Liver (tissue), 9 donors: ENCODE results near the gene AAK1. TPM values are rescaled to one million over a fixed set of nuclear protein-coding genes. Genes with fewer than 3 reads are reported as not detected.
"Not testable (repeated sequence)": the region's sequence is repeated elsewhere in the genome, so short reads cannot be mapped to it uniquely, and the experiment has no call there.

Experiments used
- DNase-seq: peaks from one replicate; pipeline ENCODE4 v3.0.0-alpha.2; 2017; ENCODE audit warnings: low spot score
- H3K27ac ChIP-seq, 2 donors: one replicate each; pipeline ENCODE4 v1.7.0; 2013; ENCODE audit warnings: inconsistent platforms in 2 of 2, low read length in 2 of 2, control low read depth in 1 of 2, low read depth in 1 of 2, mild to moderate bottlenecking in 1 of 2
- H3K27me3 ChIP-seq, 4 donors: one replicate each; pipeline versions ENCODE4 v1.6.1 to v1.7.0; 2013; ENCODE audit warnings: low read length in 3 of 4, inconsistent platforms in 1 of 4, mild to moderate bottlenecking in 1 of 4, moderate library complexity in 1 of 4; ENCODE audit not compliant: control insufficient read depth in 4 of 4, insufficient read depth in 4 of 4
- H3K36me3 ChIP-seq, 4 donors: one replicate each; pipeline versions ENCODE4 v1.6.1 to v1.7.0; 2013; ENCODE audit warnings: low read length in 3 of 4, mild to moderate bottlenecking in 3 of 4, low read depth in 1 of 4, moderate library complexity in 1 of 4; ENCODE audit not compliant: control insufficient read depth in 4 of 4, insufficient read depth in 3 of 4
- H3K4me1 ChIP-seq, 4 donors: one replicate each; pipeline versions ENCODE4 v1.6.1 to v1.7.0; 2013; ENCODE audit warnings: low read length in 3 of 4, mild to moderate bottlenecking in 3 of 4, moderate library complexity in 1 of 4; ENCODE audit not compliant: control insufficient read depth in 4 of 4, insufficient read depth in 4 of 4
- H3K4me3 ChIP-seq, 3 donors: one replicate each; pipeline versions ENCODE4 v1.6.1 to v1.7.0; 2013; ENCODE audit warnings: low read length in 3 of 3, control low read depth in 1 of 3, low read depth in 1 of 3, mild to moderate bottlenecking in 1 of 3
- H3K9ac ChIP-seq, 2 donors: one replicate each; pipeline ENCODE4 v1.7.0; 2013; ENCODE audit warnings: low read length in 2 of 2, mild to moderate bottlenecking in 2 of 2, moderate library complexity in 2 of 2, control low read depth in 1 of 2, low read depth in 1 of 2
- H3K9me3 ChIP-seq, 4 donors: one replicate each; pipeline versions ENCODE4 v1.6.1 to v1.7.0; 2013; ENCODE audit warnings: low read length in 3 of 4; ENCODE audit not compliant: control insufficient read depth in 4 of 4
- CTCF ChIP-seq: fragments of 150-350 bp; IDR thresholded peaks from 2 replicates; pipeline ENCODE4 v1.5.1; 2017; ENCODE audit warnings: improper control_type of control experiment, low read depth, low read length; ENCODE audit not compliant: missing input control
- EGR1 ChIP-seq, 2 donors: IDR thresholded peaks; 2 replicates each; pipeline ENCODE4 v1.6.1; 2016 to 2018; ENCODE audit warnings: antibody characterized with exemption in 2 of 2, low read depth in 2 of 2
- FOXA1 ChIP-seq: IDR thresholded peaks from 2 replicates; pipeline ENCODE4 v1.6.1; 2016; ENCODE audit warnings: antibody characterized with exemption
- FOXA2 ChIP-seq: IDR thresholded peaks from 2 replicates; pipeline ENCODE4 v1.6.1; 2016; ENCODE audit warnings: antibody characterized with exemption
- HNF4A ChIP-seq, 2 donors: conservative IDR thresholded peaks; 2 replicates each; pipeline ENCODE4 v1.6.1; 2016; ENCODE audit warnings: antibody characterized with exemption in 2 of 2, mild to moderate bottlenecking in 2 of 2
- HNF4G ChIP-seq: IDR thresholded peaks from 2 replicates; pipeline ENCODE4 v1.6.1; 2016; ENCODE audit warnings: antibody characterized with exemption
- MAX ChIP-seq: IDR thresholded peaks from 2 replicates; pipeline ENCODE4 v1.6.1; 2016; ENCODE audit warnings: antibody characterized with exemption
- NR2F2 ChIP-seq: IDR thresholded peaks from 2 replicates; pipeline ENCODE4 v1.6.1; 2016; ENCODE audit warnings: antibody characterized with exemption
- RAD21 ChIP-seq, 2 donors: IDR thresholded peaks; 2 replicates each; pipeline ENCODE4 v1.6.1; 2016; ENCODE audit warnings: antibody characterized with exemption in 2 of 2, mild to moderate bottlenecking in 2 of 2
- YY1 ChIP-seq: IDR thresholded peaks from 2 replicates; pipeline ENCODE4 v1.6.1; 2016; ENCODE audit warnings: antibody characterized with exemption, mild to moderate bottlenecking
- WGBS: extraction: QIAGEN DNeasy Blood & Tissue Kit; methylation state at CpG from one replicate; pipeline ENCODE4 v1.1.7; 2013; 5-methylcytosine and 5-hydroxymethylcytosine counted together
- polyA plus RNA-seq, 2 donors: library from polyadenylated mRNA; stranded (reverse) in 1 of 2; unstranded in 1 of 2; fragments of 200-250 nt in 1 of 2; fragments of >200 nt in 1 of 2; fragmentation: Nextera tagmentation in 1 of 2; extraction: Ambion mirVana in 1 of 2; gene quantifications; one replicate each; pipeline versions ENCODE4 v1.2.1 to v1.2.3, GENCODE V29; 2013 to 2015
- total RNA-seq, 2 donors: library from RNA; depleted of rRNA; stranded (reverse); fragments of >200 nt; gene quantifications; one replicate each; pipeline ENCODE4 v1.2.3, GENCODE V29; 2014
- donor health status: healthy.
- donor health status: healthy.
- donor health status: healthy.
- donor health status: healthy.
- donor health status: healthy.

Gene AAK1
- total and polyA plus RNA-seq, 4 donors: 3.9 to 14.3 (median 11.3) TPM

GRCh38 chr2:69577467-69578197, 65.9 kb downstream of the AAK1 start (continued):
- TF ChIP-seq NR2F2: no peak
- no peak for TF ChIP-seq MAX
- TF ChIP-seq YY1: no peak

- Histone ChIP-seq H3K4me3 (no peak overlapping the region), H3K9ac (no peak overlapping the region), H3K4me1 (peaks cover 0 to 1% (median under 1%) of the 10 kb centered on the region in 4 donors), H3K27ac (no peak overlapping the region), H3K9me3 (no peaks in the 10 kb centered on the region), H3K36me3 (no peaks in the 10 kb centered on the region), H3K27me3 (no peaks in the 10 kb centered on the region)
- TF ChIP-seq HNF4A (conservative IDR thresholded peaks at IDR 0.05): no peak
- no peak for TF ChIP-seq MAX
- TF ChIP-seq RAD21 (IDR thresholded peaks at IDR 0.05): no peak
- 92% methylated on average over 5 of the region's 5 CpGs for WGBS
- no peak for DNase-seq
Measured at GRCh38 chr2:69576880-69577279, 66.7 kb downstream of the AAK1 start.

GRCh38 chr2:69575926-69576325, 67.6 kb downstream of the AAK1 start:
- H3K4me3 ChIP-seq: no peak overlapping the region
- no peak for DNase-seq
- H3K4me1 ChIP-seq: no peaks in the 10 kb centered on the region
- H3K36me3 ChIP-seq: no peaks in the 10 kb centered on the region
- no peak overlapping the region for H3K27ac ChIP-seq
- H3K27me3 ChIP-seq: no peaks in the 10 kb centered on the region
- 97% methylated on average over 1 of the region's 1 CpG for WGBS
- H3K9ac ChIP-seq: no peak overlapping the region
- H3K9me3 ChIP-seq: no peaks in the 10 kb centered on the region
- TF ChIP-seq HNF4G: no peak
- no peak for TF ChIP-seq FOXA2
- no peak for TF ChIP-seq EGR1 (IDR thresholded peaks at IDR 0.05; ENCODE audit: low read depth in 2 of 2)
- TF ChIP-seq HNF4A (conservative IDR thresholded peaks at IDR 0.05): no peak
- TF ChIP-seq FOXA1: no peak
- TF ChIP-seq RAD21 (IDR thresholded peaks at IDR 0.05): no peak
- TF ChIP-seq CTCF: no peak

- H3K27ac ChIP-seq, DNase-seq: not testable (repeated sequence)
Measured at GRCh38 chr2:69575371-69575770, 68.2 kb downstream of the AAK1 start.

More at GRCh38 chr2:69575371-69575770, 68.2 kb downstream of the AAK1 start:
- not testable (repeated sequence) for H3K36me3 ChIP-seq, H3K9ac ChIP-seq, H3K4me1 ChIP-seq, H3K4me3 ChIP-seq, H3K9me3 ChIP-seq, H3K27me3 ChIP-seq
- 94% methylated on average over 13 of the region's 13 CpGs for WGBS
